ENCODE measurements around the gene HIVEP1.
A peak's percentile ranks its signal among the peaks of the same experiment; 100 is the strongest.

The HIVEP1 gene

DNA sequence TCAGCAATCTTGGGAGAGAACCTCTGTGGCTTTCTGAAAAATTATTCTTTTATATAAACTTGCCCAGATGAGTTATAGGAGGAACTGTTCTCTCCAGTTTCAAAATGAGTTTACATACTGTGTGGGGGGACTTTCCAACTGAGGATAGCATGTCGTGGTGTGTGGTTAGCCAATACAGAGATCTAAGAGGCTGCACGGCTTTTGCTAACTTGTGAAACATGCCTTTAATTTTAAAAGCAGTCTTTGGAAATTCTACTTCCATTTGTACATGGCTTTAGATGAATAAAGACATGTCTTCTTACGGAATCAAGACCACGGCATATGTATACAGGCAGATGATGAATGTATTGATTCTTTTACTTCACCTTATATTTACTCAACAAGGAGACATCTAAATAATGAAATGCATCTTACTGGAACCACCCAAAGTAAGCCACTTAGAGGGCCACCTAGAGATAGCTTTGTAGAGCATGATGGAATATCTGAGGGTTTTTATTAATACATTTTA, 39.8 kb downstream of the HIVEP1 start:
- DNase-seq: peak; percentile 66

DNA sequence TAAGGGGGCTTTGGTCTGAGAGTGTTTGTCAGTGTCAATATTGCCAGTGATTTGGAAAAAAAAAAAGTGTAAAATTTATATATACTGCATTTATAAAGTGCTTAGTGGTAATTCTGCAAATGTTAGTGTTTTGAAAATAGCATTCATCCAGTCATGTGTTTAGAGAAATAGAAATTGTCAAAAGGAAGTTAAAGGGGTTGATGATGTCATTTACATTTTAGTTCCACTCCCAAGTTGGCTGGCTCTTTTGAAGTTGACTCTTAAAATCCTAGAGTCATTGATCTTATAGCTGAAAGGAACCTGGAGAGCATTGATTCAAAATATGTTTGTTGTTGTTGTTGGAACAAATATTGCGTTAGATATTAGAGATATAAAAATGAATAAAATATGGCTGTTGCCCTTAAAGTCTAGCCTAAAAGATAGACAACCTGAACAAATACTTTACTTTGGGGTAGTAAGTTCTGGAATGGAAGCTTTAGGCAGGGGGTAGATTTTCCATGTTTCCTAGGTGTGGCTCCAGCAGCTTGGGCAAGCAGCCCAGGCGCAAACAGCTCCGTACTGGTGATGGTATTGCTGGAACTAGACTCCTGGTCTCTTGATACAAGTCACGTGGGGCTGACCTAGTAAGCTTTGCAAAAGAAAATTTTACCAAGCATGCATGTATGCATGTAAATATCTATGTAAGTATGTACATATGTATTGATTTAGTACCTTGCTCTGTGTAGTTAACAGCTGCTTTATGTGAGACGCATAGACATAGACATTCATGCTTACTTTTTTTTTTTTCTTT, 46.3 kb downstream of the HIVEP1 start:
- no peak for DNase-seq

DNA sequence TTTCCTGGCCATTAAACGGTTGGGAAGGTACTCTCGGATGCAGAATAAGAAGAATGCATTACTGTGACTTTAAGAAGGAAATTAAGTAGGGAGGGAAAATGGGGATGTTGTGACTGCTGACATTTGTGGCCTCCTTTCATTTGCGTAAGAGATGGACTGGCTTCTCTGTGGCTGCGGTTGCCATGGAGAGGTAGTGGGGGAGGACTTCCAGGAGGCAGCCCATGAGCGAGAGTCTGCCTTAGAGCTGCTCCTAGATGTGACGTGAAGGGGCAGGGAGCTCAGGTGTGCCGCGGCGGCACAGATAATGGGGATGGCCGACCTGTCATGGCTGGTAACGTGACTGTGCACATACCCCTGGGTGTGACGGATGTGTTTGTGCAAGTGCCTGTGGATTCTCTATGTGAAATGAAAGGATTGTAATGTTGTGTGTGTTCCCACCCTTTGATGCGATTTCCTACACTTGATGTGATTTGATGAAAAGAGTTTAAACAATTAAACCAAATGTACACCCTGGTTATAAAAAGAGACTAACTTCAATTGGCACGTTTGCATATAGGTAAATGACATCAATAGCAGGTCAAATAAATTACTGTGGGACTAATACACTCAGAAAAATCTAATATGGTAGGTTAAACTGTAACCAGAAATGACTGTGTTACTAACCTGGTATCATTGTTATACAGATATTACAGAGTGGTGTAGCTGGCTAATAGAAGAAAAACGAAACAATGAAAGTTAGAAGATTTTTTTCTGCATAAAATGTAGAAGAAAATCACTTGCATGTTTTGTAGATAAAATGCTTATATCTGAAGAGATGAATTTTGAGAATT, 48.9 kb downstream of the HIVEP1 start:
- DNase-seq: peak; percentile 70

DNA sequence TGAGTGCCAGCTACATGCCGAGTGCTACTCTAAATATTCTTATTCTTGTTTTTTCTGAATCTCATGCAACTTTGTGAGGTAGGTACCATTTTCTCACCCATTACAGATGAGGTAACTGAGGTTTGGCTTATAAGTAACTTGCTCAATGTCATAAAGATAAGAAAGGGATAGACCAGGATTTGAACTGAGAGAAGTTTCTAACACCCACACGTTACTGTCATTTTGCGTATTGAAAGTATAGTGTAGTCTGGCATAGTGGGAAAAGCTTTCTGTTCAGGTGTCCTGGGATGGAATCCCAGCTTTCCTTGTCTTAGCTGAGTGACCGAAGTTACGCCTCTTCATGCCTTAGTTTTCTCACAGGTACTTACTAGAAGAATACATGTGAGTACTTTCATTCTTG, 50.5 kb downstream of the HIVEP1 start:
- no peak for DNase-seq

DNA sequence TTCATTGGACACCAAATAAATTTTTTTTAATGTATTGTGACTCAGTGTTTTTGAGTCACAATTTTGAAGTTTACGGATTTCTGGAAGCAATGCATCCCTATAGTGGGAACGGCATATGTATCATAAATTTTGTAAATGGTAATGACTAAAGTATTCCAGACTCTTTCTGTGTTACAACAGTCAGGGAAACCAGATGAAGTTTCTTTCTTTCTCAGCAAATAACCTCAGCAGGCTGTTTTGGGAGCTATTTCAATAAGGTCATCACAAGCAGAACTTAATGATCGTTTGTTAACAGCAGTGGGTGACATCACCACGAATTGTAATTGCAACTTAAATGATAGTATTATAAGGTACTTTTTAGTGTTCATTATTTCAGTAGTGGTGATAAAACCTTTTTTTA, 52.0 kb downstream of the HIVEP1 start:
- DNase-seq: no peak

DNA sequence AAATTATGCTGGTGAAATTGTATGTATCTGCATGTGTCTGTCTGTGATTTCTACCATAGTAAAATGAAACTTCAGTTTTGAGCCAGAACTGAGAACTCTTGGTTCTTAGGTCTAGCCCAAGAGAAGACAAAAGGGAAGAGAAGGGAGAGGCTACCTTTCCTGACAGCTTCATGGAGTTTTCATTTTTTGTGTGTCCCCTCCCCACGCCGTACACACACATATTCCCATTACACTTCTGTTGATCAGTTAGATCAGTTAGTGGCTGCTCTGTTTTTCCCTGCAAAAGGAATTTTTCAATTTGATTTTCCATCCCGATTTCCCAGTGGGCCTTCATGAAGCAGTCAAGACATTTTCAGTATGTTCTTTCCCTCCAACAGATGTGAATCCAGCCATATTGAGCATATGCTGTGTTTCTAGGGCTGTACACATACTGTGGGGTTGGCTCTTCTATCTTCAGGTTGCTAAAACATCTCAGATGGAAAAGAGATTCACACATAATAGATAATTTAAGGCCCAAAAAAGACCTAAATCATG, 52.5 kb downstream of the HIVEP1 start:
- DNase-seq: no peak

DNA sequence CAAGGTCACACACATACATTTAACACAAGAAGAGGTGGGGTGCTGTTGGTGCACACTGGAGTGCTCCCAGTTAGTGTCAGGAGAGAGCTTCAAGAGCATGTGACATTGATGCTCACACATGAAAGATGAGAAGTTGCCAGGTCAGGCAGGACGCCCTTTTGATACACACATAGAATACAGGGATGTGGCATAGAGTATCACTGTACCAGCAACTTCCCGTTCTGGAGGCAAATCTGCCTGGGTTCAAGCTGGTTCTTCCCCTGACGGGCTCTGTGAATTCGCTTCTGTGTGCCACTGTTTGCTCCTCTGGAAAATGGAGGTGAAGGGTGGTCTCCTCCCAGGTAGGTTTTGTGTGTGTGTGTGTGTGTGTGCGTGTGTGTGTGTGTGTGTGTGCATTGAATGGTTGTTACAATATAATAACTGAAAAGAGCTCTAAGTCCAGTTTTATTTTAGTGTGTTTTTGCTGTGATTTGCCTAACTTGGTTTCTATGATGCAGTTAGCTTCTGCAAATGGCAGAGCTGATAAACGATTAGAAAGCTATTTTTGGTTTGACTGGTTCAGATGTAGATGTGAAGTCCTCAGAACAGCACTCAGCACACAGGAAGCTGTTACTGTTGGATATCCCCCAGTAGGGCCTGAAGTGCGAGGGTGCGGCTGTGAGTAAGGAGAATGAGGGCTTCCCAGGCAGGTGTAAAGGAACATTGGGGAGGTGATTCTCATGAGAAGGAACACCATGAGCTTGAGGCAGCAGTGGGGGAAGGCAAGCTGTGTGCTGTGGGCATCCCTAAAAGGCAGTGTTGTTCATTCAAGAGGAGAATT, 53.4 kb downstream of the HIVEP1 start:
- DNase-seq: no peak

DNA sequence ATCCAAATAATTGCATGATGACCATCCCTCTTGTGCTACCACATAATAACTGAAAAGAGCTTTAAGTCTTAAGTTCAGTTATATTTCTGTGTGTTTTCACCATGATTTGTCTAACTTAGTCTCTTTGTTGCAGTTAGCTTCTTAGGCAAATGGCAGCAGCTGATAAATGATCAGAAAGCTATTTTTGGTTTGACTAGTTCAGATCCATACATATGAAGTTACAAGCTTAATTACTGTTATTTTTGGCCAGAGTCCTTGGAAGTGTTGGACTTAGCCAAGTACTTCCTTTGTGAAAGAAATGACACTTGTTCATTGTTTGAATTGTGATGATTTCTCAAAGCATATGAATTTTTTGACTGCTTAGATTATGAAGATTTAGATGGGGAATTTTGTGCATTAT, 54.2 kb downstream of the HIVEP1 start:
- DNase-seq: no peak

DNA sequence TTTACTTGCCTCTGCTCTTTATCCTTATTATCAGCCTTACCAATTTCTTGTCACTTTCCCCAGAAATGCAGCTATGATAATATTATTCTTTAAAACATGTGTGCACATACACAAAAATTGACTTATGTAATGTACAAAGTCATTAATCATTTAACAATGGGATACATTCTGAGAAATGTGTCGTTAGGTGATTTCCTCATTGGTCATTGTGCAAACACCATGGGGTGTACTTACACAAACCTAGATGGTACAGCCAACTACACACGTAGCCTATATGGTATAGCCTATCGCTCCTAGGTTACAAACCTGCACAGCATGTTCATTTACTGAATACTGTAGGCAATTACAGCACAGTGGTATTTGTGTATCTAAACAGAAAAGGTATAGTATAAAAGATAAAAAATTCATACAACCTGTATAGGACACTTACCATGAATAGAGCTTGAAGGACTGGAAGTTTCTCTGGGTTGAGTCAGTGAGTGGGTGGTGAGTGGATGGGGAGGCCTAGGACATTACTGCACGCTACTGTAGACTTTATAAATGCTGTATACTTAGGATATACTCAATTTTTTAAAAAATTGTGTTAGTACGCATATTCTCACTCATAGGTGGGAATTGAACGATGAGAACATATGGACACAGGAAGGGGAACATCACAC, 56.9 kb downstream of the HIVEP1 start:
- DNase-seq: no peak

DNA sequence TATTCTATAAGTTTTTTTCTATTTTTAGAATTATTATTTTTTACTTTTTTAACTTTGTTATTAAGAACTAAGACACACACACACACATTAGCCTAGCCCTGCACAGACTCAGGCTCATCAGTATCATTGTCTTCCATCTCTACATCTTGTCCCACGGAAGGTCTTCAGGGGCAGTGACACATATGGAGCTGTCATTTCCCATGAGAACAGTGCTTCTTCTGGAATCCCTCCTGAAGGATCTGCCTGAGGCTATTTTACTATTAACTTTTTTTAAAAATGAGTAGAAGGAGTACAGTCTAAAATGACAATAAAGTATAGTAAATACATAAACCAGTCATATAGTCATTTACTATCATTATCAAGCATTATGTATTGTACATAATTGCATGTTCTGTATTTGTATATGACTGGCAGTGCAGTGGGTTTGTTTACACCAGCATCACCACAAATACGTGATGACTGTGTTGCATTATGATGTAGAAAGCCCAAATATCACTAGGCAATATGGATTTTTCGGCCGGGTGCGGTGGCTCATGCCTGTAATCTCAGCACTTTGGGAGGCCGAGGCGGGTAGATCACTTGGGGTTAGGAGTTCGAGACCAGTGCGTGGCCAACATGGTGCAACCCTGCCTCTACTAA, 57.9 kb downstream of the HIVEP1 start:
- DNase-seq: no peak

DNA sequence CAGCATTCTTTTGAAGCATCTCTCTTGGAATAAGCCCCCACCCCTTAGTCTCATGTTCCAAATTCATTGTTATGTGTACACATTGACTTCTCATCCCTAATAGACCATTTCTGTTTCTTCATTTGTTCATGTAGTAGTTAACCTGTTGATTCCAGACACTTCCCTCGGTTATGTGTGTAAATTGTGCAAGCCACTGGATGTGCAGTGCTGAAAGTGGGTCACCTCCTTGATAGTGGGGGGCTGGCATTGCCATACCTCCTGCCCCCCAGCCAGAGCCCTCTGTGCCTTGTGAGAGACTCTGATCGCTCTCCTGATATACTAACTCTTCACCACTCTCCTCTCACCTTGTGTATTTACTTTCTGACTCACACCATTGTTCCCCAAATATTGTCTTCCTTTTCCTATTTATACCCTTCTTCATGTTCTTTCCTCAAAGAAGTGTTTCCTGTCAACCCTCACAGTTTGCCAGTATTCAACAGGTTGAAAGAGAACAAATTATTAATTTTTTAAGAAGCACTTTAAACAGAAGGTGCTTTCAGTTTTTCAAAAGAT, 59.0 kb downstream of the HIVEP1 start:
- no peak for DNase-seq

DNA sequence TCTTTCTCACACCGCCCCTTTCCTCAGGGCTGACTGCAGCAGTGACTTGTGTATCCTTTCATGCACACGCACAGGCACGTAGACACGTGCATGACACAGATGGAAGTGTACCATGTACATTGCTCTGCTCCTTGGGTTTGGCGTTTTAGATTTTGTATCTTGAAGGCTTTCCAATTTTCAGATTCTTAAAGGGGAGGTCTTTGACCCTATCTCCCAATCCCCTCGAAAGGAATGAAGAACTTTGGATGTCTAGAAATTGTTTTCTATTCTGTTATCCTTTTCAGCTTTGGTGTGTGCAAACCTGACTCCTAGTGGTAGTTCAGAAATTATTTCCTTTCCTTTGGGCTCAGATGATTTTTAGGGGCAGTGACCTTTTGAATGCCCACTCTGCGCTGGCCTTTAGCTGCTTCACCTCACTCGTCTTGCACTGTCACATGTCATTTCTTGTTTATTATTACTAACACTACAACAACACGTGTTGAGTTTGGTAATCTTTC, 63.0 kb downstream of the HIVEP1 start:
- DNase-seq: peak; percentile 18

DNA sequence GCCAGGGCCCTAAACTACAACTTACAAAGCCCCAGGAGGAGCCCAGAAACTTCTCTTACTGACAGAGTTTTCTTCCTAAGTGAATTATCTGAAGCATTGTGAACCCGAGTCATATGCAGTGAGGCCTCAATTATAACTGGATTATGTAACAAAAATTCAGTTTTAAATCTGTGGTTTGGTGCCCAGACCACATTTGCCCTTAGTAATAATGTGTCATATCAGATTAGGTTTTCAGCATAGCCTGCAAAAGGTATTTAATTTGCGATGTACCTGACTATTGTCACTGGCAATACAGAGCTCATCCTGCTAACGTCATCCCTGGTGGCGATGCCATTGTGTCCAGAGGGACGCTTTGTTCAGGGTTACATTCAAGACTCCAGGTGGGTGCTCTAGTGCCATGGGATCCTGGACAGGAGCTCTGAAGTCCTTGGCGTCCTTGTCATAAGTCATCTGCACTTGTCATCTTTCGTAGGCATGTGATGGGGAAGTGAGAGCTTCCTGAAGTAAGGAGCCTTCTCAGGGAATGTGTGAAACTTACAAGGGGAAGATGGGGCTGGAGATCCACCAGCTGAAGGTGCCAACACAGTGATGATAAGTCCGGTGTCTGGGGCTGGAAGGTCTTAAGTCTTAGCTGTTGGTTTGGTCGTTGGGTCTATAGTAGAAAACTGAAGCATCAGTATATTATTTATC, 65.1 kb downstream of the HIVEP1 start:
- no peak for DNase-seq

DNA sequence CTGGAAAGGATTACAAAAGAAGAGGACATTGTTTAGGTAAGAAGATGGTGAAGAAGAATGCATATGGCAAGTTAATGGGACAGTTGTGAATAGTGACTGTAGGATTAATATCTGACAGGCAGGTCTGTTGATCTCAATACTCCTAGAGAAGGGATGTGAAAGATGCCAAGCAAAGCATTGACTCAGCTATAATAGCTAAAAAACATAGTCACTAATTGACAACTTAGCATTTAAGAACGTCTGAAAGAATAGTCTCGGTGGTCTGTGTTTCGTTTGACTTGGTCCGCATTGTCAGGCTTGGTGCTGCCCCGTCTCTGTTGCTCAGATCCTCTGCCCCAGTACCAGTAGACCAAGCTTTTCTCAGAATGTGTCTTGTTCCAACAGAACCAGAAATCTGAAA, 65.9 kb downstream of the HIVEP1 start:
- DNase-seq: no peak

DNA sequence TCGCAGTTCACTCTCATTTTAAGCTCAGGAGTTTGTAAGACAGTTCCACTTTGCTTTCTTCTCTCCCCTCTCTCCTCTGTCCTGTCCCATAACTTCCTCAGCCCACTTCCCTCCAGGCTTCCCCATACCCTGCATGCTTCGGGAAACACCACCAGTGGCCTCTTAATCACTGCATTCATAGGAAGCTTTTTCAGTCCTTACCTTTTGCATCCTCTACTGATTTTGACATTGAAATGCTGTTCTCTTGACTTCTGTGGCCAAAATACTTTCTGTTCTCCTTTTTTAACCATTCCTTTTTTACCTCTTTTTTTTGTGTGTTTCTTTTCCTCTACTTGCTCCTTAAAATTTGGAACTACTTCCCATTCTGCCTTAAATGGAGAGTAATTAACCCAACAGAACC, 69.7 kb downstream of the HIVEP1 start:
- no peak for DNase-seq

DNA sequence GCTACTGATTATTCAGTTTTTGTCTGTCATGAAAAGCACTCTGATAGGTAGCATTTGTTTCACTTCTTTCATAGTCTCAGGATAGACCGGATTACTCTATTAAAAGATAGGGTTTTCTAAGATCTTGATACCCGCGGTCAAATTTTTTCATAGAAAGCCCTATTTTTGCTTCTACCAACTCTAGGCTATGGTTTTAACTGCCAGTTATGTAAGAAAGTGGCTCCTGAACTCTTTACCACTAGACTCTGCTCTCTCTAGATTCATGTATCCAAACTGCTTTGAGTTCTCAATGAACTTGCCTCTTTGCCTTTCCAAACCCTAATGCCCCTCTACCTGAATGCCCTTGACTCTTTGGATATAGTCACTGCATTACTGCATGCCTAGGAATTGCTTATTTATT, 70.3 kb downstream of the HIVEP1 start:
- no peak for DNase-seq

DNA sequence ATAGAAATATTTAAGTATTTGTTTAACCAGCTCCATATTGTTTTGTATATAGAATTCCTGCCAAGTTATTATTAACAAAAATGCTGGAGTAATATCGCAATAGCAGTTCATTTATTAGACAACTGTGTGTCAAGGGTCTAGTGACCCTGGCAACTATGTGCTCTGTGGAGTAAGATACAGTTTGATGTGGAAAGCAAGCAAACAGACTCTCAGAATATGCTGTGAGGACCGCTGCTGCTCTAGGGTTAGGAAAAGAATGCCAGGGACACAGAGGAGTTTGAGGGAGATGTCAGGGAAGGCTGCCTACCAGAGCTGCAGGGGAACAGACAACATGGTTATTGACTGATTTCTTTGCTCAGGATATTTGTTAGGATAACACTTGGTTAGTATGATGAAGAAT, 71.2 kb downstream of the HIVEP1 start:
- no peak for DNase-seq

DNA sequence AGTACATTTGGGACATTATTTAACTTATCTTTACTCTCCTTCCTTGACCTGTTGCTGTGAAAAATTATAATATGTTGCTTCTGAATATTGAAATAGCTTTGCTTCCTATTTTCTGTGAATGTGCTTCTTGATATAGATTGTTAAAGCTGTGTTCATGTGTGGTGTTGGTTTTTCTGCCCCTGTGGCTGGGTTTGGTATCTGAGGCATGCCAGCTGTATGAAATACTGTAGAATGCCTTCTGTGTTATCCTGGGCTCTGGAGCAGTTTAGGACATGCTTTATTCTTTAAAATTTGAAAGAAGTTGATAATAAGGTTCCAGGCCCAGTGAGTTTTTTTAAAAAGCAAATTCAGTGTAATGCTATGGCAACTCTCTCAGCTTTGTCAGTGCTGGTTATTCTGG, 71.7 kb downstream of the HIVEP1 start:
- no peak for DNase-seq

DNA sequence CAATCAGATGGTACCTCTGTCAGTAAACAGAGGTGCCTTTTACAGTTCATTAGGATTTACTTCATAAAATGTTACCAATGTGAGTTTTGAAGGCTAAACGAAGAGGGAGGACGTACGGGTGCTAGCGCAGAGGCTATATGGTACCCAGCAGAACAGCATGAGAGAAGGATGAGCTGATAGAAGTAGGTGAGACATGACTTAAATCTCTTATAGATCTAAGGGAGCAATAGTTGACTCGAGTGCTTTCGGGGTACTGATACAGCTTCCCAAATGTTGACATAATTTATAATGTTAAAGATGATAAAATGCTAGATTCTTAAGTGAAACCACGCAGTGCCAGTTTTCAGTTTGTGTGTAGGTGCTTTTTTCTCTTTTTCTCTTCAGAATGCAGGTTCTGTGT, 72.6 kb downstream of the HIVEP1 start:
- no peak for DNase-seq

DNA sequence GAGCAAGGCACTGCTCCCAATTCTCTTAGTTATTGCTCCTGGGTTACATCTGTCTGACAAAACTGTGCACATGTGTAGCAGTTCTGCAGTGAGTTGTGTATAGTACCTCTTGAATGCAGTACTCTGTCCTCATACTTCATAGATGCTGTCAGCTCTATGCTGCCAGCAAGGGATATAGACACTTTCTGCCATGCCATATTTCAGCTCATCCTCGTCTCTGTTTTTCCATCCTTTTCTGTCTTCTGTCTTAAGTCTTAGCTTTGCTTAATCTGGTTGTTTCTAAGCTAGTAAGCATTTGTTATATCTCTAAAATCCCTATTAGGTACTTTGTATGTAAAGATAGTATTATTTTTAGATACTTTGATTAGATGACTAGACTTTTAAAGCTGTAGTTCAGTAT, 76.4 kb downstream of the HIVEP1 start:
- no peak for DNase-seq

DNA sequence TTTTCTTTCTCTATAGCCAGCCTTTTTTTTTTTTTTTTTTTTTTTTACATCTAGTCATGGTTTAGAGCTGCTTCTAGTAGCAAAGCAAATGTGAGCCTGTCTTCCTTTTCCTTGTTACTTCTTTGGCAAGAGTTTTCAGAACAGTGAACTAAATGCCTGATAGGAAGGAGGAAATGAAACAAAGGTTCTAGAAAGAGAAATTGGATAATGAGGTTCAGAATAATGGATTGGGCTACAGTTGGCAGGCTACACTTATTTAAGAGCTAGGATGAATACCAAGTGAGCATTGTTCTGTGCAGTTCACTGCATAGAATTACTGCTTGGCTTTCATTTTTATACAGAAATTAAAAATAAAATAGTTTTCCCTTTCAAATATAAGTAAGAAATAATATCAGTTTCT, 78.6 kb downstream of the HIVEP1 start:
- no peak for DNase-seq

Data from stimulated activated CD4-positive, alpha-beta T cell treated with anti-CD3 and anti-CD28 coated beads, Interleukin-4, amount 100 ng/mL, for 24 hours (primary cell).